ENCODE measurements around the gene TMEM178B.

GRCh38 chr7:141358386-141358785, 284.5 kb downstream of the TMEM178B start:
- TF ChIP-seq CTCF (IDR thresholded peaks at IDR 0.05; ENCODE audit: insufficient read depth, low read length) (no peak), POLR2AphosphoS5 (IDR thresholded peaks at IDR 0.05; ENCODE audit: low read depth) (no peak)
